GM13976 (cell line): ENCODE data around the gene DNAI7.
A peak's percentile ranks its signal among the peaks of the same experiment; 100 is the strongest.

Experiments used
- DNase-seq: peaks from one replicate; pipeline ENCODE4 v3.0.0; 2012; ENCODE audit warnings: low spot score
- in situ Hi-C: fragments of 300-500 bp; cut with MboI; formaldehyde crosslinking; loops from one replicate; pipeline ENCODE4 v1.12.0; 2022; ENCODE audit warnings: low sequenced_read_pairs, mixed read lengths, inconsistent platforms; ENCODE audit not compliant: unreplicated experiment
- TF ChIP-seq, protein P1 (sequence below): IDR thresholded peaks from 2 replicates; pipeline ENCODE4 v1.5.1; 2012; ENCODE audit warnings: borderline replicate concordance, mild to moderate bottlenecking; ENCODE audit not compliant: insufficient read depth; ENCODE audit errors: extremely low read depth, missing control alignments, control extremely low read depth

Gene DNAI7, protein sequence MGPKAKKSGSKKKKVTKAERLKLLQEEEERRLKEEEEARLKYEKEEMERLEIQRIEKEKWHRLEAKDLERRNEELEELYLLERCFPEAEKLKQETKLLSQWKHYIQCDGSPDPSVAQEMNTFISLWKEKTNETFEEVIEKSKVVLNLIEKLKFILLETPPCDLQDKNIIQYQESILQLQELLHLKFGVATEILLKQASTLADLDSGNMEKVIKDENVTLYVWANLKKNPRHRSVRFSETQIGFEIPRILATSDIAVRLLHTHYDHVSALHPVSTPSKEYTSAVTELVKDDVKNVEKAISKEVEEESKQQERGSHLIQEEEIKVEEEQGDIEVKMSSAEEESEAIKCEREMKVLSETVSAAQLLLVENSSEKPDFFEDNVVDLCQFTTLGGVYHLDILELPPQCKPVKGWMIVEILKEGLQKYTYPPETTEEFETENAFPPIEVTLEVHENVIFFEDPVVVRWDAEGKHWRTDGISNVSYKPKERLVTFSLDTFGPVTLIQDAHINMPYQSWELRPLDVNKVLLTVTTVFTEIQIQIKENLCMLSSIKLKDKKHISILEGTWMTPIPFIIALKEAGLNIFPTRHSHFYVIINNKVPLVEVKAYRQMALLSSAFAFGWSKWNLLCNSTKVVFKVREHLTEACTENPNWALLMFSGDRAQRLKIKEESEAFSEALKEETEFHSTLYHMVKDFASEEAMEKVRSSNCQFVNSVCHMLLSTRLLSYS

DNA sequence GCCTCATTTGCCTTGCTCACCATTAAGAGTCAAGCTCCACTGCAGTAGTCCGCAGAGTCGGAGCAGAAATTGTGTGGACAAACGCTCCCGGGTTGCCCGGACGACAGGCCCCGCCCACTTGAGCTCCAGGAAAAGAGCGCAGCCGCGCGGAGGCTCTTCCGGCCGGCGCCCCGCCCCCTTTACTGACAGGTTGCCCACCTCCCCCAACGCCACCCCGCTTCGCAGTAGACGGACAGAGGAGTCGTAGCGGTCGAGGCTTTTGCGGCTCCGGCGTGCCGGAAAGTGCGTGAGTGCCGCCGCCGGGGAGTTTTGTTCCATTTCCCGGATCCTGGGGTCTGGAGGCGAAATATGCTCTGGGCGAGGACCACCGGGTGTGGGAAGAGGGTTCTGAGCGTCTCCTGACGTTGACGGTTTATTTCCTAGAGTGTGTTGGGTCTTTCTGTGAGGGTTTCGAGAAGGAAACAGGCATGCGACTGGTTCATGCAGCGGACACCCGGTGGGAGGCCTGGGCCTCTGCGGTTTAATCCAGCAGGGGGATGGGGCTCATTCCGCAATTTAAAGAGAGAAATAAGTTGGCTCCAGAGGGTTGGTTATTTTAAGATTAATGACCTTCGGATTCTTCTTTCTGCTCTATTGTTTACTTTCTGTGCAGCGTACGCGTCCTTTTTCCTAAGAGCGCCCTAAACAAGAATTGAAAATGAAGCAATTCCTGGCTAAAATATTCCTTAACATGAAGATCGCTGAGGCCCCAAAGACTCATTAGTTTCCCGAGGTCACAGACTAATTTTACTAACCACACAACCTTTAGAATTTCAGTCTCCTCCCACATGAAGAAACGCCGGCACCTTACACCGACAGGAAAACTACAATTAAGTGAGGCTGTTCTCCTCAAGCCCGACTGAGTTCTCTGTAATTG lies at the start of gene DNAI7, which contains the start of gene ETFRF1:
DNAI7 (minus strand) TSS at position 105 of the 916 bp plus-strand sequence; CDS start at position 23, 82 bp downstream.
ETFRF1 (plus strand) TSS at position 182 of the 916 bp plus-strand sequence. CDS start 8,720 bp downstream, outside the sequence.
- TF ChIP-seq, protein P1, sequence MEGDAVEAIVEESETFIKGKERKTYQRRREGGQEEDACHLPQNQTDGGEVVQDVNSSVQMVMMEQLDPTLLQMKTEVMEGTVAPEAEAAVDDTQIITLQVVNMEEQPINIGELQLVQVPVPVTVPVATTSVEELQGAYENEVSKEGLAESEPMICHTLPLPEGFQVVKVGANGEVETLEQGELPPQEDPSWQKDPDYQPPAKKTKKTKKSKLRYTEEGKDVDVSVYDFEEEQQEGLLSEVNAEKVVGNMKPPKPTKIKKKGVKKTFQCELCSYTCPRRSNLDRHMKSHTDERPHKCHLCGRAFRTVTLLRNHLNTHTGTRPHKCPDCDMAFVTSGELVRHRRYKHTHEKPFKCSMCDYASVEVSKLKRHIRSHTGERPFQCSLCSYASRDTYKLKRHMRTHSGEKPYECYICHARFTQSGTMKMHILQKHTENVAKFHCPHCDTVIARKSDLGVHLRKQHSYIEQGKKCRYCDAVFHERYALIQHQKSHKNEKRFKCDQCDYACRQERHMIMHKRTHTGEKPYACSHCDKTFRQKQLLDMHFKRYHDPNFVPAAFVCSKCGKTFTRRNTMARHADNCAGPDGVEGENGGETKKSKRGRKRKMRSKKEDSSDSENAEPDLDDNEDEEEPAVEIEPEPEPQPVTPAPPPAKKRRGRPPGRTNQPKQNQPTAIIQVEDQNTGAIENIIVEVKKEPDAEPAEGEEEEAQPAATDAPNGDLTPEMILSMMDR = no peak
- in situ Hi-C loops = no loop called here
- peak; percentile 94 for DNase-seq

- DNase-seq = no peak
- in situ Hi-C loops = no loop called here
- TF ChIP-seq, protein P1 = no peak
Measured at GRCh38 chr12:25243680-25243990, 48.7 kb upstream of the DNAI7 start.

DNA sequence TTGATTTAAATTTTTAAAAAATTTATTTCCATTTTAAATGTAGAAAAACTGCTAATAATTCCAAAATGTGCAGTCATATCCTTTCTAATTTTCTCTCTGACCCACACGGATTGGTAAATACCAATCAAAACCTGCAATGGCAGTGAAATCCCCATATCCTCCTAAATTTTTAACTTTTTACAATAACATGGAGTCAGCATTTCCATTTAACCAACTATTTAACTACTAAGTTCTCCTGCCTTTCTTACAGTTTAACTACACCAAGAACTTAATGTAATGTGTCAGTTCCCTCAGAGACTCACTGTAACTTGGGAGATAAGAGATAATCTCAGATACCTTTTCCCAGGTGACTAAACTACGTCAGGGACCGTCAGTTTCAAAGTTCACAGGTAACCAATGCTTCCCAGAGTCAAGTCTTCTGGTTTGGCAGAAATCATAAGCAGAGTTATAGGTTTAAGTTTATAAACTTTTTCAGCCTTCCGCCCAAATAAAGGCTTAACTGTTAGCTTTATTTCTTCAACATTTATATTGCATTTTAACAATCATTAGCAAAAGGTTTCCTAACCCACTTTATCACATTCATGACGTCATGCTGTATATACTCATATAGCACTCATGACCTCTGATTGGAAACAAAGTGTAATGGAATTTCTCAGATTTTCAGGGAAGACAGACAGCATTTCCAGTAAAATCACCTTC lies 48.2 kb upstream of the DNAI7 start:
- DNase-seq = no peak
- TF ChIP-seq, protein P1 = no peak

GRCh38 chr12:25241167-25242020 lies 46.4 kb upstream of the DNAI7 start:
- TF ChIP-seq, protein P1 = peak; percentile 22
- DNase-seq = peak; percentile 24
- in situ Hi-C loops = no loop called here

More for the DNA sequence above, 48.2 kb upstream of the DNAI7 start:
- in situ Hi-C loops = no loop called here

DNA sequence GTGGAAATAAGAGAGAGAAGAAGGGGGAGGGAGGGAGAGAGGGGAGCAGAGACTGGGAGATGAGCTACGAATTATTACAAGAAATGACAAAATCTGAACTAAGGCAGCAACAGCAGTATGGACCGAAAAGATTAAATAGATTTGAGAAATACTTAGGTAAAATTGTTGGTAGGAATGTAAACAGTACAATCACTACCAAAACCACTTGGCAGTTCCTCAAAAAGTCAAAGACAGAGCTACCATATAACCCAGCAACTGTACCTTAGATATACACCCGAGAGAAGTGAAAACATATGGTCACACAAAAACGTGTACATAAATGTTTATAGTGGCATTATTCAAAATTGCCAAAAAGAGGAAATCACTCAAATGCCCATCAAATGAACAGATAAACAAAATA lies 41.7 kb upstream of the DNAI7 start:
- no peak for DNase-seq
- in situ Hi-C loops = no loop called here
- TF ChIP-seq, protein P1 = no peak
